Measurements from ENCODE around the gene CFHR3.

DNA sequence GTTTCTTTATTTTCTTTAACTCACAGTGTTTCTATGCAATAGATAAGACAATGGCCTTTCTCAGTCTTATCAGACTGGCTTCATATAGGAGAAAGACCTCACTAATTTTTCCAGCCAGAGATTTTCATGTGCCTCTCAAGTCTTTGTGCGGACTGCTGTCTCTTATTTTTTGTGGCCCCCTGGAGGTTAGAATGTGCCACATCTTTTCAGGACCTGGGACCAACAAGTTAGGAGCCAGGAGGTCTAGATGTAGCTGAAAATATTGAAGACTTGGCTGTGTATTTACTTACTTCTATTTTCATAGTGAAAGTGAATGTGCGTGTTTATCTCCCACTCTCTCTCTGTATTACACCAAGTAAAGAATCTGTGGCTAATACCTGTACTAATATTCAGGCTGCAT lies 42.1 kb upstream of the CFHR3 start:
- TF ChIP-seq, protein P1, sequence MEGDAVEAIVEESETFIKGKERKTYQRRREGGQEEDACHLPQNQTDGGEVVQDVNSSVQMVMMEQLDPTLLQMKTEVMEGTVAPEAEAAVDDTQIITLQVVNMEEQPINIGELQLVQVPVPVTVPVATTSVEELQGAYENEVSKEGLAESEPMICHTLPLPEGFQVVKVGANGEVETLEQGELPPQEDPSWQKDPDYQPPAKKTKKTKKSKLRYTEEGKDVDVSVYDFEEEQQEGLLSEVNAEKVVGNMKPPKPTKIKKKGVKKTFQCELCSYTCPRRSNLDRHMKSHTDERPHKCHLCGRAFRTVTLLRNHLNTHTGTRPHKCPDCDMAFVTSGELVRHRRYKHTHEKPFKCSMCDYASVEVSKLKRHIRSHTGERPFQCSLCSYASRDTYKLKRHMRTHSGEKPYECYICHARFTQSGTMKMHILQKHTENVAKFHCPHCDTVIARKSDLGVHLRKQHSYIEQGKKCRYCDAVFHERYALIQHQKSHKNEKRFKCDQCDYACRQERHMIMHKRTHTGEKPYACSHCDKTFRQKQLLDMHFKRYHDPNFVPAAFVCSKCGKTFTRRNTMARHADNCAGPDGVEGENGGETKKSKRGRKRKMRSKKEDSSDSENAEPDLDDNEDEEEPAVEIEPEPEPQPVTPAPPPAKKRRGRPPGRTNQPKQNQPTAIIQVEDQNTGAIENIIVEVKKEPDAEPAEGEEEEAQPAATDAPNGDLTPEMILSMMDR (conservative IDR thresholded peaks at IDR 0.05; ENCODE audit: low read depth, low read length): 0 out of 2 replicates have a peak, but pooled peaks have one; percentile 24
- TF ChIP-seq EZH2 (IDR thresholded peaks at IDR 0.05; ENCODE audit: low read length, unreplicated experiment) (no peak), EZH2phosphoT487 (IDR thresholded peaks at IDR 0.05; ENCODE audit: borderline replicate concordance, low read length) (no peak)
